ENCODE results near the gene UQCR10. TPM values are rescaled to one million over a fixed set of nuclear protein-coding genes. Genes with fewer than 3 reads are reported as not detected.

Gene UQCR10
- total RNA-seq, 2 experiments from 2014 or later, result 94.2 to 94.9 TPM

GRCh38 chr22:29782061-29782845 is 15.1 kb downstream of the UQCR10 start:
- ATAC-seq, result no peak
- no peak overlapping the region for H3K27ac Mint-ChIP-seq
- CTCF ChIA-PET, result interaction anchor here (0.5 kb wide), 1 partner anchor 791 kb away, joined by 3 read pairs; no protein-coding TSS in a partner anchor

GRCh38 chr22:29784451-29785361 is 17.5 kb downstream of the UQCR10 start:
- H3K27ac Mint-ChIP-seq, result peak overlapping the region; percentile 4

More at GRCh38 chr22:29782061-29782845, 15.1 kb downstream of the UQCR10 start:
- Mint-ChIP-seq H3K36me3 (no peaks in the 10 kb centered on the region), H3K4me1 (no peaks in the 10 kb centered on the region), H3K4me3 (no peak overlapping the region), H3K9me3 (ENCODE audit: low read depth) (no peaks in the 10 kb centered on the region), H3K27me3 (no peaks in the 10 kb centered on the region)
- no peak for DNase-seq

GRCh38 chr22:29786031-29786430 is 18.9 kb downstream of the UQCR10 start:
- no peak for DNase-seq
- no peaks in the 10 kb centered on the region for H3K9me3 Mint-ChIP-seq (ENCODE audit: low read depth)
- ATAC-seq, result no peak
- H3K36me3 Mint-ChIP-seq, result peaks cover 7% of the 10 kb centered on the region
- CTCF ChIA-PET, result no interaction called here
- no peaks in the 10 kb centered on the region for H3K27me3 Mint-ChIP-seq
- H3K27ac Mint-ChIP-seq, result no peak overlapping the region
- no peaks in the 10 kb centered on the region for H3K4me1 Mint-ChIP-seq
- H3K4me3 Mint-ChIP-seq, result no peak overlapping the region

More at GRCh38 chr22:29784451-29785361, 17.5 kb downstream of the UQCR10 start:
- CTCF ChIA-PET, result no interaction called here
- no peak for ATAC-seq
- Mint-ChIP-seq H3K4me1 (no peaks in the 10 kb centered on the region), H3K4me3 (no peak overlapping the region), H3K27me3 (no peaks in the 10 kb centered on the region), H3K9me3 (ENCODE audit: low read depth) (no peaks in the 10 kb centered on the region), H3K36me3 (peaks cover 2% of the 10 kb centered on the region)
- no peak for DNase-seq

- CTCF ChIA-PET, result no interaction called here
- H3K27me3 Mint-ChIP-seq, result no peaks in the 10 kb centered on the region
- H3K4me3 Mint-ChIP-seq, result no peak overlapping the region
- DNase-seq, result no peak
- H3K4me1 Mint-ChIP-seq, result no peaks in the 10 kb centered on the region
- ATAC-seq, result no peak
- no peak overlapping the region for H3K27ac Mint-ChIP-seq
- H3K36me3 Mint-ChIP-seq, result peaks cover 7% of the 10 kb centered on the region
- no peaks in the 10 kb centered on the region for H3K9me3 Mint-ChIP-seq (ENCODE audit: low read depth)
Measured at GRCh38 chr22:29787371-29787980, 20.3 kb downstream of the UQCR10 start.

- H3K9me3 Mint-ChIP-seq (ENCODE audit: low read depth), result no peaks in the 10 kb centered on the region
- no peaks in the 10 kb centered on the region for H3K4me1 Mint-ChIP-seq
- H3K4me3 Mint-ChIP-seq, result no peak overlapping the region
- CTCF ChIA-PET, result interaction anchor here (1.0 kb wide), 1 partner anchor 217 kb away, joined by 3 read pairs; no protein-coding TSS in a partner anchor
- H3K36me3 Mint-ChIP-seq, result peaks cover 9% of the 10 kb centered on the region
- no peaks in the 10 kb centered on the region for H3K27me3 Mint-ChIP-seq
- ATAC-seq (no peak), DNase-seq (no peak)
- H3K27ac Mint-ChIP-seq, result no peak overlapping the region
Measured at GRCh38 chr22:29788339-29789279, 21.4 kb downstream of the UQCR10 start.

- Mint-ChIP-seq H3K36me3 (peaks cover 11% of the 10 kb centered on the region), H3K9me3 (ENCODE audit: low read depth) (no peaks in the 10 kb centered on the region), H3K27me3 (no peaks in the 10 kb centered on the region), H3K4me1 (no peaks in the 10 kb centered on the region), H3K27ac (no peak overlapping the region), H3K4me3 (no peak overlapping the region)
- CTCF ChIA-PET, result interaction anchor here (0.9 kb wide), 1 partner anchor 100 kb away, joined by 3 read pairs; no protein-coding TSS in a partner anchor
- DNase-seq (no peak), ATAC-seq (no peak)
Measured at GRCh38 chr22:29790061-29790460, 22.9 kb downstream of the UQCR10 start.

GRCh38 chr22:29793396-29793795 is 26.2 kb downstream of the UQCR10 start:
- ATAC-seq (no peak), DNase-seq (no peak)
- no peak overlapping the region for H3K4me3 Mint-ChIP-seq
- H3K4me1 Mint-ChIP-seq, result peaks cover 12% of the 10 kb centered on the region
- H3K27me3 Mint-ChIP-seq, result no peaks in the 10 kb centered on the region
- H3K9me3 Mint-ChIP-seq (ENCODE audit: low read depth), result no peaks in the 10 kb centered on the region
- CTCF ChIA-PET, result no interaction called here
- peaks cover 19% of the 10 kb centered on the region for H3K36me3 Mint-ChIP-seq
- H3K27ac Mint-ChIP-seq, result no peak overlapping the region

- no peak for DNase-seq
- Mint-ChIP-seq H3K27me3 (no peaks in the 10 kb centered on the region), H3K27ac (no peak overlapping the region), H3K4me1 (peaks cover 24% of the 10 kb centered on the region), H3K9me3 (ENCODE audit: low read depth) (no peaks in the 10 kb centered on the region), H3K36me3 (peaks cover 21% of the 10 kb centered on the region), H3K4me3 (no peak overlapping the region)
- CTCF ChIA-PET, result interaction anchor here (0.9 kb wide), 1 partner anchor 207 kb away, joined by 3 read pairs; no protein-coding TSS in a partner anchor
- no peak for ATAC-seq
Measured at GRCh38 chr22:29795663-29796062, 28.5 kb downstream of the UQCR10 start.

GRCh38 chr22:29797351-29797750 is 30.2 kb downstream of the UQCR10 start:
- Mint-ChIP-seq H3K27ac (peak overlapping the region; percentile 33), H3K4me1 (peaks cover 24% of the 10 kb centered on the region), H3K4me3 (no peak overlapping the region), H3K27me3 (no peaks in the 10 kb centered on the region), H3K36me3 (peaks cover 23% of the 10 kb centered on the region), H3K9me3 (ENCODE audit: low read depth) (no peaks in the 10 kb centered on the region)
- CTCF ChIA-PET, result no interaction called here
- ATAC-seq, result peak; percentile 57
- DNase-seq, result peak; percentile 44

- H3K4me1 Mint-ChIP-seq, result peaks cover 24% of the 10 kb centered on the region
- CTCF ChIA-PET, result interaction anchor here (1.0 kb wide), 1 partner anchor 207 kb away, joined by 3 read pairs; no protein-coding TSS in a partner anchor
- H3K9me3 Mint-ChIP-seq (ENCODE audit: low read depth), result no peaks in the 10 kb centered on the region
- H3K27ac Mint-ChIP-seq, result peak overlapping the region; percentile 31
- DNase-seq, result no peak
- peaks cover 21% of the 10 kb centered on the region for H3K36me3 Mint-ChIP-seq
- H3K4me3 Mint-ChIP-seq, result no peak overlapping the region
- no peak for ATAC-seq
- no peaks in the 10 kb centered on the region for H3K27me3 Mint-ChIP-seq
Measured at GRCh38 chr22:29798318-29798717, 31.1 kb downstream of the UQCR10 start.

- no peak overlapping the region for H3K4me3 Mint-ChIP-seq
- ATAC-seq (no peak), DNase-seq (no peak)
- peaks cover 24% of the 10 kb centered on the region for H3K36me3 Mint-ChIP-seq
- H3K4me1 Mint-ChIP-seq, result peaks cover 24% of the 10 kb centered on the region
- no peaks in the 10 kb centered on the region for H3K27me3 Mint-ChIP-seq
- peak overlapping the region; percentile 2 for H3K27ac Mint-ChIP-seq
- CTCF ChIA-PET, result interaction anchor here (1.0 kb wide), 1 partner anchor 206 kb away, joined by 3 read pairs; no protein-coding TSS in a partner anchor
- no peaks in the 10 kb centered on the region for H3K9me3 Mint-ChIP-seq (ENCODE audit: low read depth)
Measured at GRCh38 chr22:29798801-29799200, 31.6 kb downstream of the UQCR10 start.

- CTCF ChIA-PET, result no interaction called here
- no peaks in the 10 kb centered on the region for H3K9me3 Mint-ChIP-seq (ENCODE audit: low read depth)
- no peaks in the 10 kb centered on the region for H3K27me3 Mint-ChIP-seq
- peaks cover 24% of the 10 kb centered on the region for H3K4me1 Mint-ChIP-seq
- ATAC-seq, result no peak
- no peak overlapping the region for H3K27ac Mint-ChIP-seq
- no peak overlapping the region for H3K4me3 Mint-ChIP-seq
- DNase-seq, result no peak
- H3K36me3 Mint-ChIP-seq, result peaks cover 24% of the 10 kb centered on the region
Measured at GRCh38 chr22:29799217-29799680, 32.1 kb downstream of the UQCR10 start.

Data from activated CD8-positive, alpha-beta memory T cell treated with anti-CD3 and anti-CD28 coated beads, Interleukin-2, amount 10 ng/mL, durations not matched to agents 7 days and 5 days (primary cell).